A549 (cell line): ENCODE measurements around the gene APLP2. TPM values are rescaled to one million over a fixed set of nuclear protein-coding genes. Genes with fewer than 3 reads are reported as not detected.
"Not testable (repeated sequence)": the region's sequence is repeated elsewhere in the genome, so short reads cannot be mapped to it uniquely, and the experiment has no call there.

ENCODE experiments used
- ATAC-seq, 2 experiments: fragments of 200-7000 bp in 1 of 2; fragments of >200 bp in 1 of 2; cut with Nextera tagmentation in 1 of 2; cut with Tn5 transposase in 1 of 2; 3 replicates each; pipeline versions ENCODE4 v1.8.0 to v1.9.1; 2018 to 2020; ENCODE audit warnings: mild to moderate bottlenecking in 1 of 2, moderate library complexity in 1 of 2
- CTCF ChIA-PET: fragments of 300-600 bp; sonication (Branson Sonifier 250); formaldehyde crosslinking; extraction: SDS; loops from one replicate; lab custom pipeline; 2021; ENCODE audit warnings: antibody characterized with exemption, inconsistent platforms; lab: Yijun Ruan, JAX
- POLR2A ChIA-PET: fragments of 350-600 bp; formaldehyde crosslinking; extraction: SDS; loops from one replicate; lab custom pipeline; 2021; ENCODE audit warnings: antibody characterized with exemption, inconsistent platforms; lab: Yijun Ruan, JAX
- DNase-seq, 2 experiments: peaks; one replicate each; pipeline versions ENCODE4 v3.0.0 to v3.0.0-alpha.2; 2011 to 2016; ENCODE audit warnings: low read depth in 1 of 2, low spot score in 1 of 2
- FAIRE-seq: peaks from 2 replicates; lab custom pipeline; 2011; peaks lifted over from hg19 to GRCh38; lab: Jason Lieb, UNC
- H3K27ac ChIP-seq, 2 experiments: fragments of >200 bp; sonication (Bioruptor Twin); formaldehyde crosslinking; 3 replicates each; pipeline ENCODE4 v1.5.1; 2016 to 2017
- H3K4me1 ChIP-seq: fragments of >200 bp; sonication (Bioruptor Twin); formaldehyde crosslinking; 3 replicates; pipeline ENCODE4 v1.6.1; 2016
- H3K4me2 ChIP-seq: fragments of >200 bp; sonication (Bioruptor Twin); formaldehyde crosslinking; 3 replicates; pipeline ENCODE4 v1.6.1; 2016
- H3K4me3 ChIP-seq: fragments of >200 bp; sonication (Bioruptor Twin); formaldehyde crosslinking; 3 replicates; pipeline ENCODE4 v1.5.1; 2016
- H3K9me3 ChIP-seq: fragments of >200 bp; sonication (Bioruptor Twin); formaldehyde crosslinking; 3 replicates; pipeline ENCODE4 v1.6.1; 2016
- EHMT2 ChIP-seq: fragments of 200-600 bp; sonication (generic); IDR thresholded peaks from 2 replicates; pipeline ENCODE4 v1.6.1; 2016; ENCODE audit warnings: antibody characterized with exemption, low read depth, mild to moderate bottlenecking, moderate library complexity
- FOXS1 ChIP-seq: fragments of 250-450 bp; sonication (Bioruptor Pico); IDR thresholded peaks from 2 replicates; pipeline ENCODE4 v1.5.0; 2020; ENCODE audit warnings: mild to moderate bottlenecking, moderate library complexity
- HMGXB4 ChIP-seq: fragments of 250-450 bp; sonication (Bioruptor Pico); IDR thresholded peaks from 2 replicates; pipeline ENCODE4 v1.5.0; 2021; ENCODE audit warnings: mild to moderate bottlenecking, moderate library complexity, borderline replicate concordance
- HOXB5 ChIP-seq: fragments of 250-450 bp; sonication (Bioruptor Pico); IDR thresholded peaks from 2 replicates; pipeline ENCODE4 v1.5.0; 2020; ENCODE audit warnings: mild to moderate bottlenecking, moderate library complexity
- JUN ChIP-seq, 2 experiments: fragments of >200 bp; sonication (Bioruptor Twin); formaldehyde crosslinking; IDR thresholded peaks; 2 replicates in 1 of 2; 3 replicates in 1 of 2; pipeline ENCODE4 v1.6.1; 2016 to 2017
- KDM1A ChIP-seq: fragments of 200-600 bp; sonication (generic); IDR thresholded peaks from 2 replicates; pipeline ENCODE4 v1.6.1; 2016; ENCODE audit warnings: low read depth, mild to moderate bottlenecking
- MAZ ChIP-seq: fragments of 150-350 bp; IDR thresholded peaks from 2 replicates; pipeline ENCODE4 v1.6.1; 2014; ENCODE audit warnings: antibody characterized with exemption, low read depth, low read length, borderline replicate concordance
- MYC ChIP-seq: IDR thresholded peaks from 2 replicates; pipeline ENCODE4 v1.6.1; 2012; ENCODE audit warnings: mild to moderate bottlenecking, inconsistent platforms, low read length, improper control_type of control experiment, borderline replicate concordance
- RAD21 ChIP-seq, 2 experiments: fragments of >200 bp in 1 of 2; sonication (Bioruptor Twin) in 1 of 2; formaldehyde crosslinking in 1 of 2; IDR thresholded peaks in 1 of 2; conservative IDR thresholded peaks in 1 of 2; 2 replicates in 1 of 2; 3 replicates in 1 of 2; pipeline ENCODE4 v1.6.1; 2012 to 2018; ENCODE audit warnings: inconsistent platforms in 1 of 2
- SREBF2 ChIP-seq: fragments of 450-650 bp; IDR thresholded peaks from 2 replicates; pipeline ENCODE4 v1.6.1; 2014; ENCODE audit warnings: mild to moderate bottlenecking, moderate library complexity
- TP53 ChIP-seq: fragments of 250-450 bp; sonication (Bioruptor Pico); IDR thresholded peaks from 2 replicates; pipeline ENCODE4 v1.5.0; 2021; ENCODE audit warnings: mild to moderate bottlenecking, moderate library complexity
- USF2 ChIP-seq: fragments of 450-650 bp; IDR thresholded peaks from 2 replicates; pipeline ENCODE4 v1.6.1; 2014; ENCODE audit warnings: antibody characterized with exemption
- ZFP36 ChIP-seq: fragments of 450-650 bp; IDR thresholded peaks from 2 replicates; pipeline ENCODE4 v1.6.1; 2014; ENCODE audit warnings: borderline replicate concordance; ENCODE audit not compliant: partially characterized antibody
- whole genome bisulfite sequencing: methylation state at CpG from one replicate; pipeline ENCODE4 v1.1.6; 2017; ENCODE audit errors: missing lambda C conversion rate; 5-methylcytosine and 5-hydroxymethylcytosine counted together
- polyA plus RNA-seq, 4 experiments: library from polyadenylated mRNA; depleted of rRNA in 3 of 4; stranded (reverse); fragments of >200 nt; fragmentation: RNase III in 1 of 4; extraction: RNeasy Plus Mini Kit Qiagen cat#74134 plus additional on column Dnase treatment in 1 of 4; gene quantifications; 2 replicates in 3 of 4; 3 replicates in 1 of 4; pipeline ENCODE4 v1.2.3, GENCODE V29; 2011 to 2017

The APLP2 gene
- polyA plus RNA-seq, 2 of the 4 experiments (the other 2 are of a cell fraction) = 166 to 203 TPM

- TF ChIP-seq HOXB5 (CRISPR knock-in tag) = no peak
Measured at GRCh38 chr11:130106381-130106780, 36.7 kb downstream of the APLP2 start (continued).

GRCh38 chr11:130108671-130109070, 39.0 kb downstream of the APLP2 start:
- H3K27ac ChIP-seq, H3K9me3 ChIP-seq, H3K4me2 ChIP-seq, ATAC-seq, DNase-seq, CTCF ChIA-PET, H3K4me3 ChIP-seq, POLR2A ChIA-PET, H3K4me1 ChIP-seq, FAIRE-seq: not testable (repeated sequence)
- 82% methylated on average over 4 of the region's 4 CpGs for WGBS

GRCh38 chr11:130109386-130109785, 39.7 kb downstream of the APLP2 start:
- WGBS = 93% methylated on average over 2 of the region's 2 CpGs
- DNase-seq (no peak), FAIRE-seq (no peak)
- Histone ChIP-seq H3K9me3 (no peaks in the 10 kb centered on the region), H3K4me2 (no peak overlapping the region), H3K27ac (no peak overlapping the region), H3K4me3 (no peak overlapping the region)
- POLR2A ChIA-PET = no interaction called here
- CTCF ChIA-PET = no interaction called here
- TF ChIP-seq MAZ = no peak
- TF ChIP-seq FOXS1 = no peak
- TF ChIP-seq ZFP36 = no peak
- no peak for TF ChIP-seq KDM1A
- TF ChIP-seq EHMT2 = no peak
- TF ChIP-seq RAD21 (conservative IDR thresholded peaks at IDR 0.05 in 1 of 2, IDR thresholded peaks at IDR 0.05 in 1 of 2) = no peak
- TF ChIP-seq USF2 = no peak
- no peak for TF ChIP-seq MYC
- TF ChIP-seq HMGXB4 (CRISPR knock-in tag) = no peak
- no peak for TF ChIP-seq TP53
- TF ChIP-seq JUN (IDR thresholded peaks at IDR 0.05) = no peak
- TF ChIP-seq, all 56 proteins: peak for 0
- H3K4me1 ChIP-seq = 0 out of 3 replicates have a peak, but pooled peaks cover 1% of the 10 kb centered on the region
- no peak for ATAC-seq

- CTCF ChIA-PET = interaction anchor here (0.6 kb wide), 1 partner anchor 26 kb away, joined by 4 read pairs; no protein-coding TSS in a partner anchor
- no peaks in the 10 kb centered on the region for H3K9me3 ChIP-seq
- ATAC-seq = no peak
- POLR2A ChIA-PET = no interaction called here
- TF ChIP-seq KDM1A (no peak), SREBF2 (no peak)
- TF ChIP-seq, all 56 proteins: peak for 0
- 85% methylated on average over 7 of the region's 7 CpGs for WGBS
- FAIRE-seq = no peak
- DNase-seq = no peak
- Histone ChIP-seq H3K4me1 (peaks cover 11% of the 10 kb centered on the region), H3K27ac (no peak overlapping the region), H3K4me3 (no peak overlapping the region), H3K4me2 (no peak overlapping the region)
Measured at GRCh38 chr11:130110339-130111108, 40.8 kb downstream of the APLP2 start.
